T-cell (primary cell): Measurements from ENCODE around the gene BAIAP2L2. TPM values are rescaled to one million over a fixed set of nuclear protein-coding genes. Genes with fewer than 3 reads are reported as not detected.

Experiments
- ATAC-seq, 4 experiments: fragments of 200-7000 bp in 3 of 4; fragments of 150-1000 bp in 1 of 4; cut with Tn5 transposase; replicated peaks in 1 of 4; 1 replicate in 3 of 4; 2 replicates in 1 of 4; pipeline ENCODE4 v1.10.0; 2021; ENCODE audit warnings: moderate library complexity in 3 of 4, mild to moderate bottlenecking in 2 of 4, moderate number of reproducible peaks in 1 of 4
- CTCF ChIA-PET, 2 donors: fragments of 300-600 bp; sonication (Branson Sonifier 250); formaldehyde crosslinking; loops; one replicate each; lab custom pipeline; 2022; ENCODE audit warnings: antibody characterized with exemption in 2 of 2; lab: Charles Lee
- POLR2A ChIA-PET, 2 donors: fragments of 300-600 bp; sonication (Branson Sonifier 250); formaldehyde crosslinking; loops; one replicate each; lab custom pipeline; 2022; ENCODE audit warnings: antibody characterized with exemption in 2 of 2; lab: Charles Lee
- DNase-seq, 35 experiments: peaks; one replicate each; pipeline versions ENCODE4 v3.0.0 to v3.0.0-alpha.2; 2013 to 2023
- H3K27ac ChIP-seq: one replicate; pipeline ENCODE4 v1.5.1; 2013; ENCODE audit warnings: low read length
- H3K27me3 ChIP-seq, 2 experiments: replicated peaks in 1 of 2; 1 replicate in 1 of 2; 2 replicates in 1 of 2; pipeline versions ENCODE4 v1.6.1 to v1.7.0; 2013; ENCODE audit warnings: low read length in 1 of 2, mixed read lengths in 1 of 2; ENCODE audit not compliant: control insufficient read depth in 2 of 2, insufficient read depth in 2 of 2; ENCODE audit errors: extremely low read depth in 1 of 2
- H3K36me3 ChIP-seq, 2 donors: 1 replicate in 1 of 2; 2 replicates in 1 of 2; pipeline versions ENCODE4 v1.6.1 to v1.7.0; 2013; ENCODE audit warnings: low read length in 1 of 2; ENCODE audit not compliant: control insufficient read depth in 2 of 2, insufficient read depth in 1 of 2; ENCODE audit errors: extremely low read depth in 1 of 2
- H3K4me1 ChIP-seq, 2 experiments: 1 replicate in 1 of 2; 2 replicates in 1 of 2; pipeline versions ENCODE4 v1.6.1 to v1.7.0; 2013; ENCODE audit warnings: low read length in 2 of 2, mixed read lengths in 1 of 2; ENCODE audit not compliant: insufficient read depth in 2 of 2, control insufficient read depth in 1 of 2; ENCODE audit errors: extremely low read depth in 1 of 2
- H3K4me3 ChIP-seq, 2 donors: 1 replicate in 1 of 2; 2 replicates in 1 of 2; pipeline versions ENCODE4 v1.5.1 to v1.7.0; 2013; ENCODE audit warnings: mild to moderate bottlenecking in 2 of 2, low read length in 1 of 2, moderate library complexity in 1 of 2; ENCODE audit not compliant: control insufficient read depth in 1 of 2; ENCODE audit errors: extremely low read depth in 1 of 2
- H3K9me3 ChIP-seq: 2 replicates; pipeline ENCODE4 v1.7.0; 2013
- H3K27ac Mint-ChIP-seq, 2 donors: one replicate each; pipeline ENCODE4 v1.8.0; 2020 to 2021; ENCODE audit warnings: mild to moderate bottlenecking in 2 of 2, mixed read lengths in 2 of 2
- H3K27me3 Mint-ChIP-seq, 2 donors: one replicate each; pipeline ENCODE4 v1.8.0; 2021 to 2022; ENCODE audit warnings: mixed read lengths in 2 of 2
- H3K36me3 Mint-ChIP-seq: one replicate; pipeline ENCODE4 v1.8.0; 2021; ENCODE audit warnings: mixed read lengths
- H3K4me1 Mint-ChIP-seq, 3 donors: one replicate each; pipeline ENCODE4 v1.8.0; 2020 to 2022; ENCODE audit warnings: mixed read lengths in 3 of 3, mild to moderate bottlenecking in 1 of 3
- H3K4me3 Mint-ChIP-seq, 3 donors: one replicate each; pipeline ENCODE4 v1.8.0; 2020 to 2022; ENCODE audit warnings: mild to moderate bottlenecking in 3 of 3, mixed read lengths in 3 of 3, moderate library complexity in 3 of 3
- H3K9me3 Mint-ChIP-seq, 3 donors: one replicate each; pipeline ENCODE4 v1.8.0; 2020 to 2022; ENCODE audit warnings: mixed read lengths in 3 of 3
- WGBS: methylation state at CpG from one replicate; pipeline ENCODE4 v1.1.5; 2013; ENCODE audit warnings: missing lambda C conversion rate; ENCODE audit not compliant: insufficient coverage; 5-methylcytosine and 5-hydroxymethylcytosine counted together
- total RNA-seq, 35 experiments: library from RNA in 6 of 35; stranded (reverse) in 6 of 35; fragments of 120-200 nt in 1 of 35; gene quantifications; one replicate each; pipeline versions ENCODE4 v1.2.1 to v1.2.4 and lab custom pipeline; 2013 to 2026

The BAIAP2L2 gene
- total RNA-seq, 5 donors from 2014 or later (not counting 1 experiment from before 2014, with no cell fraction given) = 1.3 to 4.4 (median 3.2) TPM

DNA sequence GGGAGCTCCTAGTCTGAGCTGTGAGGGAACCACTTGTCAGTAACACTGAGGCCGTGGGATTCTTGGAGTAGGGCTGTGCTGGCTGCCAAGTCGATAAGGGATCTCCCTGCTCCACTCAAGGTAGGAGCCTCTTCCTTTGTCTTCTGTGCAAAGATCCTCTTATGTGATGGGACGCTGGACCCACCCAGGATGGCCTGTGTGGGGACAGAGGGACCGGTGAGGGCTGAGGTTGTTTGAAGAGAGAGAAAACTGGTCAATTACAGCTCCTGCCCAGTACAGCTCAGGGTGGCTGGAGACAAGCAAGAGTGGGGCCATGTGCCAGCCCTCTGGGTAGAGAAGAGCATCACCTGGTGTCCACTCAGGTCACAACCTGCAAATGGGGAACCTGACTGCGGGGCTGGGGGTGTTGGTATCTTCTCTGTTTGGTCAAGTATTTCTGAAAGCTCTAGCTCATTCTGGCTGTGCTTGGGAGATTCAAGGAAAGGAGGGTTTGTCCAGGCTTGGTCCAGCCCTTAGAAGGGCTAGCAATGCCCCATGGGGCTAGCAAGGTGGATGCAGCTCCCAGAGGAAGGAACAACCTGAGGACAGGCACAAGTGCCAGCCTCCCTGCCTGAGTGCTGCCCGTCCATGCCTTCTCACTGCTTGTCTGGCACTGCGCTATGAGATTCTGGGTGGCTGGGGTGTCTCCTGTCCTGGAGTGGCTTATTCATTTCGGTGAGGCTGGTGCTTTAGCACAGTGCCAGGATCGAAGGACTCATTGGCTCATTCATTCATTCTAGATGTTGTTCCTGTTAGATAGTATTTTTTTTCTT lies 27.6 kb upstream of the BAIAP2L2 start:
- H3K36me3 ChIP-seq = peaks cover 20 to 38% of the 10 kb centered on the region in 2 donors

DNA sequence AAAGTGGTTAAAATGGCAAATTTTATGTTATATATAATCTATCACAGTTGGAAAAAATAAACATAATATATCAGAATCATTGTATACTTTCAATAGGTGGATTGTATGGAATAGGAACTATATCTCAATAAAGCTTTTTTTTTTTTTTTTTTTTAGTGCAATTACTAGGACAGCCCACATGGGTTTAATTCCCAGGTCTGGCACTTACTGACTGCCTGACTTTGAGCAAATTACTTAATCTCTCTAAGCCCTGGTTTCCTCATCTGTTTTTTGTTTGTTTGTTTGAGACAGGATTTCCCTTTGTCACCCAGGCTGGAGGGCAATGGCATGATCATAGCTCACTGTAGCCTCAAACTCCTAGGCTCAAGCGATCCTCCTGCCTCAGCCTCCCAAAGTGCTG lies 26.1 kb upstream of the BAIAP2L2 start:
- no CpG with 5 or more reads among the region's 1 CpG for WGBS
- DNase-seq (no peak), ATAC-seq (no peak)
- Histone ChIP-seq H3K27me3 (no peaks in the 10 kb centered on the region), H3K27ac (no peak overlapping the region), H3K36me3 (peaks cover 17 to 46% of the 10 kb centered on the region in 2 donors), H3K9me3 (no peaks in the 10 kb centered on the region), H3K4me1 (no peaks in the 10 kb centered on the region), H3K4me3 (no peak overlapping the region)
- Mint-ChIP-seq H3K27ac (no peak overlapping the region), H3K4me1 (no peaks in the 10 kb centered on the region), H3K4me3 (no peak overlapping the region), H3K27me3 (no peaks in the 10 kb centered on the region), H3K36me3 (peaks cover 51% of the 10 kb centered on the region), H3K9me3 (no peaks in the 10 kb centered on the region)
- ChIA-PET POLR2A (interaction anchor here in 1 of 2 donors (0.5 kb wide), 1 partner anchor 67 kb away, joined by 4 read pairs; no protein-coding TSS in a partner anchor), CTCF (no interaction called here)

More for the DNA sequence above, 27.6 kb upstream of the BAIAP2L2 start:
- POLR2A ChIA-PET = no interaction called here
- no peaks in the 10 kb centered on the region for H3K9me3 Mint-ChIP-seq
- Histone ChIP-seq H3K4me3 (no peak overlapping the region), H3K4me1 (peaks cover 0 to 5% of the 10 kb centered on the region in 2 experiments), H3K27ac (no peak overlapping the region), H3K27me3 (no peaks in the 10 kb centered on the region), H3K9me3 (no peaks in the 10 kb centered on the region)
- H3K36me3 Mint-ChIP-seq = peaks cover 48% of the 10 kb centered on the region
- ATAC-seq (no peak), DNase-seq (no peak)
- peaks cover under 1% of the 10 kb centered on the region in 3 donors for H3K4me1 Mint-ChIP-seq
- H3K4me3 Mint-ChIP-seq = no peak overlapping the region
- no peak overlapping the region for H3K27ac Mint-ChIP-seq
- CTCF ChIA-PET = no interaction called here
- no peaks in the 10 kb centered on the region for H3K27me3 Mint-ChIP-seq
- WGBS = 96% methylated on average over 5 of the region's 9 CpGs

DNA sequence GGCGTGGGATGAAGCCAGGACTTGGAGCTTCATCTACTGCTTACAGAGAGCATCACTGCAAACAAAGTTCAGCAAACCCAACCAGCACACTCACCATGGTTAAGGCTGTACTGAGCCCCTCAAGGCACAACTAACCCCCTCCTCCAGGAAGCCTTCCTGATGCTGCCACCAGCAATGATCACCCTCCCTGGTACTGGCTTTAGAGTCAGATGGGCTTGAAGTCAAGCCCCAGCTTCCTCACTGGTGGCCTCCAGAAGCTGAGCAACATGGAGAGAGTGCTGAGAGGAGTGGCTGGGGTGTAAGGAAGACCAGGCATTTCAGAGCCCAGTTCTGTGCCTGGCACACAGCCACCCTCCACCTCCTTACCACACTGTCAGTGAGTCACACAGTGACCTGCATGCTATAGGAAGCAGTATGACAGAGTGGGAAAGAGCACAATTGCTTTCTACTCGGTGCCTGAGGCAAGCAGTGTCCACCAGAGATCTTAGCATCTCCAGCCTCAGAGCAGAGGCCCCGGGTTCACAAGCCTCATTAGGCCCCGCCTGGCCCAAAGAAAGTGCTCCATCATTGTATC lies 24.7 kb upstream of the BAIAP2L2 start:
- Histone ChIP-seq H3K4me3 (no peak overlapping the region), H3K9me3 (no peaks in the 10 kb centered on the region), H3K27me3 (no peaks in the 10 kb centered on the region), H3K36me3 (peaks cover 17 to 42% of the 10 kb centered on the region in 2 donors), H3K27ac (no peak overlapping the region), H3K4me1 (no peaks in the 10 kb centered on the region)
- no peak for ATAC-seq
- ChIA-PET POLR2A (no interaction called here), CTCF (no interaction called here)
- Mint-ChIP-seq H3K27me3 (no peaks in the 10 kb centered on the region), H3K36me3 (peaks cover 54% of the 10 kb centered on the region), H3K27ac (no peak overlapping the region), H3K4me3 (no peak overlapping the region), H3K9me3 (no peaks in the 10 kb centered on the region), H3K4me1 (no peaks in the 10 kb centered on the region)
- 91% methylated on average over 1 of the region's 4 CpGs for WGBS
- DNase-seq = no peak

DNA sequence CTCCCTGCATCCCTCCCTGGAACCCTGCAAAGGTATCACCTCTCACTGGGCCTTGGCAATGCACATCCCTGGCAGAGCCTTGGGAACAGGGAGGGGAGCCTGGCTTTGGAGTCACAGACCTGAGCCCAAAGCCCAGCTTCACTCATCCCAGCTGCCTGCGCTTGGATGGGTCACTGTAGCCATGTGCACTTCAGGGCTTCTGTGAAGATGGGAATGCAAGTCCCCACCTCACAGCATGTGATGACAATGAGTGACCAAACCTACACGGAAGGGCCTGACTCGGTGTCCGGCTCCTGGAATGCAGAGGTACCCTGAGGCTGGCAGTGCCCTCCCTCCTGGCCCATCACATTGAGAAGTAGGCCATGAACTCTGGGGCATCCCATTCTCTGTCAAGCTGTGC lies 22.8 kb upstream of the BAIAP2L2 start:
- Mint-ChIP-seq H3K36me3 (peaks cover 42% of the 10 kb centered on the region), H3K9me3 (no peaks in the 10 kb centered on the region), H3K27me3 (no peaks in the 10 kb centered on the region), H3K27ac (no peak overlapping the region), H3K4me3 (no peak overlapping the region), H3K4me1 (no peaks in the 10 kb centered on the region)
- Histone ChIP-seq H3K4me3 (no peak overlapping the region), H3K4me1 (no peaks in the 10 kb centered on the region), H3K27me3 (no peaks in the 10 kb centered on the region), H3K36me3 (peaks cover 22 to 57% of the 10 kb centered on the region in 2 donors), H3K27ac (no peak overlapping the region), H3K9me3 (no peaks in the 10 kb centered on the region)
- DNase-seq (no peak), ATAC-seq (no peak)
- WGBS = 100% methylated on average over 1 of the region's 4 CpGs
- ChIA-PET POLR2A (no interaction called here), CTCF (no interaction called here)

DNA sequence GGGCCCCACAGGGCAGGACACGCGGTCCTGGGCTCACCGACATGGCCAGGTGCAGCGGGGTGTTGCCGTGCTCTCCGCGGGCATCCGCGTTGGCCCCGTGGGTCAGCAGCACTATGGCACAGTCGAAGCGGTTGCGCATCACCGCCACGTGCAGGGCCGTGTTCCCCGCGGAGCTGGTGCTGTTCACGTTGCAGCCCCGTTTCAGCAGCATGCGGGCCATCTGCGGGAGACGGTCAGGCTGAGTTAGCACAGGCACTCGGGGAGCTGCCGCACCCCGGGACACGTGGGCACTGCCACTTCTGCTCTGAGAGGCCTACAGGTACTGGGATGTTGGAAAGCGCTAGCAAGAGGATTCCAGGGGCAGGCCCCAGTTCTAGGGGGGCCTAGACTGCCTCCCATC lies 22.3 kb upstream of the BAIAP2L2 start:
- Histone ChIP-seq H3K4me1 (no peaks in the 10 kb centered on the region), H3K36me3 (peaks cover 25 to 58% of the 10 kb centered on the region in 2 donors), H3K27ac (no peak overlapping the region), H3K4me3 (no peak overlapping the region), H3K9me3 (no peaks in the 10 kb centered on the region), H3K27me3 (no peaks in the 10 kb centered on the region)
- no peaks in the 10 kb centered on the region for H3K4me1 Mint-ChIP-seq
- peaks cover 41% of the 10 kb centered on the region for H3K36me3 Mint-ChIP-seq
- POLR2A ChIA-PET = no interaction called here
- no peak overlapping the region for H3K4me3 Mint-ChIP-seq
- no peak overlapping the region for H3K27ac Mint-ChIP-seq
- H3K27me3 Mint-ChIP-seq = no peaks in the 10 kb centered on the region
- CTCF ChIA-PET = no interaction called here
- WGBS = 98% methylated on average over 27 of the region's 28 CpGs
- no peak for ATAC-seq
- H3K9me3 Mint-ChIP-seq = no peaks in the 10 kb centered on the region
- DNase-seq = no peak

DNA sequence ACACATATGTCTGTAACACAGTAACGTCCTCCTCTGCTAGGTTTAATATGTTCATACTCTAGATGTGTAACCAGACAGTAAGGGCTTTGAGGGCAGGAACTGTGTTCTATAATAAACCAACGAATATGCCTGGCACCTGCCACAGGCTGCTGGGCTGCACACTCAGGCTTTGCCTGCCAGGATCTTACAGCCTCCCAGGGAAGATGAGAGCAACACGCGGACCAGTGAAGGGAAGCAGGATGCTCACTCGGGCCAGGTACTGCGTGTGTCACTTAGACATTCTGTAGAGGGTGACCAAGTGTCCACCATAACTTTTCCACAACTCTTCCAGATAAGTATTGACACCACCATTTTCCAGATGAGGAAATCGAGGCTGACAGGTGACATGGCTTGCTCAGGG lies 21.7 kb upstream of the BAIAP2L2 start:
- ATAC-seq (no peak), DNase-seq (no peak)
- no peaks in the 10 kb centered on the region for H3K27me3 Mint-ChIP-seq
- Histone ChIP-seq H3K36me3 (peaks cover 21 to 59% of the 10 kb centered on the region in 2 donors), H3K27ac (no peak overlapping the region), H3K27me3 (no peaks in the 10 kb centered on the region), H3K4me3 (no peak overlapping the region), H3K9me3 (no peaks in the 10 kb centered on the region), H3K4me1 (no peaks in the 10 kb centered on the region)
- ChIA-PET CTCF (no interaction called here), POLR2A (no interaction called here)
- no peak overlapping the region for H3K27ac Mint-ChIP-seq
- H3K9me3 Mint-ChIP-seq = no peaks in the 10 kb centered on the region
- no peaks in the 10 kb centered on the region for H3K4me1 Mint-ChIP-seq
- H3K36me3 Mint-ChIP-seq = peaks cover 38% of the 10 kb centered on the region
- H3K4me3 Mint-ChIP-seq = no peak overlapping the region
- 91% methylated on average over 7 of the region's 7 CpGs for WGBS
